Esophagus (tissue), 2 donors: Measurements from ENCODE around the gene SH3YL1. TPM values are rescaled to one million over a fixed set of nuclear protein-coding genes. Genes with fewer than 3 reads are reported as not detected.

Experiments used
- H3K27ac ChIP-seq, 2 donors: one replicate each; pipeline ENCODE4 v1.5.1; 2013; ENCODE audit warnings: low read depth in 2 of 2, mild to moderate bottlenecking in 2 of 2, inconsistent platforms in 1 of 2, low read length in 1 of 2, moderate library complexity in 1 of 2
- H3K27me3 ChIP-seq, 2 donors: one replicate each; pipeline ENCODE4 v1.6.1; 2013; ENCODE audit warnings: low read length in 2 of 2, control low read depth in 1 of 2, mild to moderate bottlenecking in 1 of 2; ENCODE audit not compliant: insufficient read depth in 2 of 2, control insufficient read depth in 1 of 2
- H3K36me3 ChIP-seq, 2 donors: one replicate each; pipeline ENCODE4 v1.6.1; 2013; ENCODE audit warnings: low read length in 1 of 2; ENCODE audit not compliant: control insufficient read depth in 2 of 2, insufficient read depth in 2 of 2
- H3K4me1 ChIP-seq, 2 donors: one replicate each; pipeline ENCODE4 v1.6.1; 2013; ENCODE audit warnings: low read length in 1 of 2; ENCODE audit not compliant: control insufficient read depth in 2 of 2, insufficient read depth in 2 of 2
- H3K4me3 ChIP-seq, 2 donors: one replicate each; pipeline ENCODE4 v1.5.1; 2013; ENCODE audit warnings: low read length in 2 of 2, mild to moderate bottlenecking in 2 of 2, low read depth in 1 of 2, moderate library complexity in 1 of 2
- H3K9me3 ChIP-seq, 2 donors: one replicate each; pipeline ENCODE4 v1.6.1; 2013; ENCODE audit warnings: mild to moderate bottlenecking in 2 of 2, low read depth in 1 of 2, low read length in 1 of 2, moderate library complexity in 1 of 2; ENCODE audit not compliant: control insufficient read depth in 2 of 2, insufficient read depth in 1 of 2
- WGBS, 2 donors: extraction: QIAGEN DNeasy Blood & Tissue Kit; methylation state at CpG; one replicate each; pipeline ENCODE4 v1.1.7; 2013; 5-methylcytosine and 5-hydroxymethylcytosine counted together
- polyA plus RNA-seq, 2 donors: library from polyadenylated mRNA; stranded (reverse); fragments of 200-250 nt; gene quantifications; one replicate each; pipeline ENCODE4 v1.2.3, GENCODE V29; 2013
- donor health status: healthy with polysubstance abuse.
- donor health status: Bipolar disorder and iron deficiency.

SH3YL1 gene
- polyA plus RNA-seq, 2 donors: 57.0 to 72.5 TPM

GRCh38 chr2:195932-196331 is 67.9 kb downstream of the SH3YL1 start:
- Histone ChIP-seq H3K27me3 (no peaks in the 10 kb centered on the region), H3K27ac (no peak overlapping the region), H3K4me1 (peaks cover 0 to 2% of the 10 kb centered on the region in 2 donors), H3K36me3 (no peaks in the 10 kb centered on the region), H3K4me3 (no peak overlapping the region), H3K9me3 (no peaks in the 10 kb centered on the region)
- 89 to 95% methylated on average over 7 of the region's 7 CpGs for WGBS, 2 donors

- no peaks in the 10 kb centered on the region for H3K36me3 ChIP-seq
- H3K4me3 ChIP-seq: no peak overlapping the region
- H3K27me3 ChIP-seq: no peaks in the 10 kb centered on the region
- WGBS, 2 donors: 43 to 60% methylated on average over 17 of the region's 17 CpGs
- no peak overlapping the region for H3K27ac ChIP-seq
- no peaks in the 10 kb centered on the region for H3K9me3 ChIP-seq
- H3K4me1 ChIP-seq: peaks cover 0 to 2% of the 10 kb centered on the region in 2 donors
These were observed 70.6 kb downstream of the SH3YL1 start for GRCh38 chr2:193141-193671.

- no peaks in the 10 kb centered on the region for H3K27me3 ChIP-seq
- H3K4me1 ChIP-seq: peaks cover 0 to 2% of the 10 kb centered on the region in 2 donors
- no peaks in the 10 kb centered on the region for H3K36me3 ChIP-seq
- no peaks in the 10 kb centered on the region for H3K9me3 ChIP-seq
- 89 to 91% methylated on average over 26 to 29 of the region's 29 CpGs for WGBS, 2 donors
- no peak overlapping the region for H3K4me3 ChIP-seq
- no peak overlapping the region for H3K27ac ChIP-seq
These were observed 72.3 kb downstream of the SH3YL1 start for GRCh38 chr2:191311-192190.

GRCh38 chr2:187825-188224 is 76.0 kb downstream of the SH3YL1 start:
- Histone ChIP-seq H3K4me3 (no peak overlapping the region), H3K36me3 (no peaks in the 10 kb centered on the region), H3K27me3 (no peaks in the 10 kb centered on the region), H3K9me3 (no peaks in the 10 kb centered on the region), H3K4me1 (no peaks in the 10 kb centered on the region), H3K27ac (no peak overlapping the region)
- 58 to 59% methylated on average over 2 of the region's 2 CpGs for WGBS, 2 donors

- Histone ChIP-seq H3K4me1 (no peaks in the 10 kb centered on the region), H3K27ac (no peak overlapping the region), H3K9me3 (no peaks in the 10 kb centered on the region), H3K27me3 (no peaks in the 10 kb centered on the region), H3K36me3 (no peaks in the 10 kb centered on the region), H3K4me3 (no peak overlapping the region)
- WGBS, 2 donors: 35 to 56% methylated on average over 1 of the region's 1 CpG
These were observed 78.6 kb downstream of the SH3YL1 start for GRCh38 chr2:185221-185620.

GRCh38 chr2:184695-185094 is 79.1 kb downstream of the SH3YL1 start:
- Histone ChIP-seq H3K27me3 (no peaks in the 10 kb centered on the region), H3K9me3 (peaks cover 0 to 2% of the 10 kb centered on the region in 2 donors), H3K4me1 (no peaks in the 10 kb centered on the region), H3K4me3 (no peak overlapping the region), H3K36me3 (no peaks in the 10 kb centered on the region), H3K27ac (no peak overlapping the region)

- H3K9me3 ChIP-seq: peaks cover 0 to 2% of the 10 kb centered on the region in 2 donors
- H3K4me3 ChIP-seq: no peak overlapping the region
- H3K36me3 ChIP-seq: no peaks in the 10 kb centered on the region
- no peaks in the 10 kb centered on the region for H3K27me3 ChIP-seq
- H3K27ac ChIP-seq: no peak overlapping the region
- no peaks in the 10 kb centered on the region for H3K4me1 ChIP-seq
These were observed 81.2 kb downstream of the SH3YL1 start for GRCh38 chr2:182509-183122.

GRCh38 chr2:180311-180710 is 83.5 kb downstream of the SH3YL1 start:
- Histone ChIP-seq H3K36me3 (no peaks in the 10 kb centered on the region), H3K9me3 (peaks cover 0 to 2% of the 10 kb centered on the region in 2 donors), H3K4me1 (no peaks in the 10 kb centered on the region), H3K27me3 (no peaks in the 10 kb centered on the region), H3K27ac (no peak overlapping the region), H3K4me3 (no peak overlapping the region)
- WGBS, 2 donors: 50 to 51% methylated on average over 3 of the region's 3 CpGs

GRCh38 chr2:179886-180285 is 83.9 kb downstream of the SH3YL1 start:
- H3K9me3 ChIP-seq: peaks cover 0 to 2% of the 10 kb centered on the region in 2 donors
- no peaks in the 10 kb centered on the region for H3K27me3 ChIP-seq
- H3K4me3 ChIP-seq: no peak overlapping the region
- H3K27ac ChIP-seq: no peak overlapping the region
- H3K36me3 ChIP-seq: no peaks in the 10 kb centered on the region
- H3K4me1 ChIP-seq: no peaks in the 10 kb centered on the region
